GM15510 (cell line): ENCODE data around the gene SMIM22.

Source experiments
- POLR2A ChIP-seq: IDR thresholded peaks from 3 replicates; pipeline ENCODE4 v1.6.1; 2011; ENCODE audit warnings: borderline replicate concordance; ENCODE audit not compliant: insufficient read length; ENCODE audit errors: extremely low read depth

The SMIM22 gene

GRCh38 chr16:4800290-4801041 lies 5.3 kb downstream of the SMIM22 start:
- peak; percentile 52 for TF ChIP-seq POLR2A

GRCh38 chr16:4801051-4801961 lies 6.1 kb downstream of the SMIM22 start:
- TF ChIP-seq POLR2A, result no peak

GRCh38 chr16:4801962-4802658 lies 6.9 kb downstream of the SMIM22 start, which contains the start of gene ROGDI:
Gene ROGDI (minus strand): TSS chr16:4802633. CDS start chr16:4802571, 62 bp downstream.
- peak; percentile 45 for TF ChIP-seq POLR2A

- TF ChIP-seq POLR2A, result no peak
These were observed 7.6 kb downstream of the SMIM22 start for GRCh38 chr16:4802659-4803287.

GRCh38 chr16:4803401-4803844 lies 8.3 kb downstream of the SMIM22 start:
- TF ChIP-seq POLR2A, result no peak

- no peak for TF ChIP-seq POLR2A
These were observed 9.0 kb downstream of the SMIM22 start for GRCh38 chr16:4803898-4804762.

GRCh38 chr16:4805231-4805630 lies 10.1 kb downstream of the SMIM22 start:
- no peak for TF ChIP-seq POLR2A

GRCh38 chr16:4806280-4806679 lies 11.1 kb downstream of the SMIM22 start:
- no peak for TF ChIP-seq POLR2A

GRCh38 chr16:4811242-4811641 lies 16.1 kb downstream of the SMIM22 start:
- TF ChIP-seq POLR2A, result no peak

- no peak for TF ChIP-seq POLR2A
These were observed 16.6 kb downstream of the SMIM22 start for GRCh38 chr16:4811773-4812172.

GRCh38 chr16:4813251-4814003 lies 18.3 kb downstream of the SMIM22 start:
- TF ChIP-seq POLR2A, result no peak

GRCh38 chr16:4814046-4814445 lies 18.9 kb downstream of the SMIM22 start:
- TF ChIP-seq POLR2A, result no peak
